BLaER1 treated with 17β-estradiol and CSF1 and Interleukin-3, amounts not matched to agents 10 nM and 100 nM (cell line): ENCODE results near the gene DVL1.

Source experiments
- H3K27ac ChIP-seq, 11 experiments: shearing (Covaris generic); formaldehyde crosslinking; 2 replicates each; pipeline ENCODE4 v1.8.1; 2022
- H3K27me3 ChIP-seq, 11 experiments: shearing (Covaris generic); formaldehyde crosslinking; 2 replicates each; pipeline ENCODE4 v1.8.1; 2022
- H3K36me3 ChIP-seq, 11 experiments: shearing (Covaris generic); formaldehyde crosslinking; 2 replicates each; pipeline ENCODE4 v1.8.1; 2022
- H3K4me1 ChIP-seq, 10 experiments: shearing (Covaris generic); formaldehyde crosslinking; 2 replicates each; pipeline ENCODE4 v1.8.1; 2022
- H3K4me2 ChIP-seq, 11 experiments: shearing (Covaris generic); formaldehyde crosslinking; 2 replicates each; pipeline ENCODE4 v1.8.1; 2022
- H3K4me3 ChIP-seq, 10 experiments: shearing (Covaris generic); formaldehyde crosslinking; 2 replicates each; pipeline ENCODE4 v1.8.1; 2022
- H3K9ac ChIP-seq, 11 experiments: shearing (Covaris generic); formaldehyde crosslinking; 2 replicates each; pipeline ENCODE4 v1.8.1; 2022
- H3K9me3 ChIP-seq, 11 experiments: shearing (Covaris generic); formaldehyde crosslinking; replicated peaks in 1 of 11; 2 replicates each; pipeline ENCODE4 v1.8.1; 2022
- H4K20me1 ChIP-seq, 11 experiments: shearing (Covaris generic); formaldehyde crosslinking; 2 replicates each; pipeline ENCODE4 v1.8.1; 2022
- Cebpa-rat ChIP-seq, 11 experiments: shearing (Covaris generic); IDR thresholded peaks; 2 replicates each; pipeline ENCODE4 v1.8.1; 2022

Gene DVL1

GRCh38 chr1:1303736-1304135 is 45.5 kb downstream of the DVL1 start:
- peaks cover 48 to 63% (median 56%) of the 10 kb centered on the region in 10 experiments for H3K4me1 ChIP-seq
- peak overlapping the region; percentile 96 to 100 (median 99) for H3K4me2 ChIP-seq
- peaks cover 25 to 88% (median 84%) of the 10 kb centered on the region in 11 experiments; a peak in 21 of 22 replicates for H4K20me1 ChIP-seq
- peak overlapping the region in 1 of 11 experiments; percentile 89; a peak in 1 of 22 replicates for H3K27ac ChIP-seq
- TF ChIP-seq Cebpa-rat (IDR thresholded peaks at IDR 0.05) = no peak
- H3K9me3 ChIP-seq = no peaks in the 10 kb centered on the region
- no peaks in the 10 kb centered on the region for H3K27me3 ChIP-seq
- H3K4me3 ChIP-seq = no peak overlapping the region
- no peaks in the 10 kb centered on the region; a peak in 1 of 22 replicates for H3K36me3 ChIP-seq
- peak overlapping the region in 4 of 11 experiments; percentile 37 to 97 (median 70); a peak in 6 of 22 replicates for H3K9ac ChIP-seq

DNA sequence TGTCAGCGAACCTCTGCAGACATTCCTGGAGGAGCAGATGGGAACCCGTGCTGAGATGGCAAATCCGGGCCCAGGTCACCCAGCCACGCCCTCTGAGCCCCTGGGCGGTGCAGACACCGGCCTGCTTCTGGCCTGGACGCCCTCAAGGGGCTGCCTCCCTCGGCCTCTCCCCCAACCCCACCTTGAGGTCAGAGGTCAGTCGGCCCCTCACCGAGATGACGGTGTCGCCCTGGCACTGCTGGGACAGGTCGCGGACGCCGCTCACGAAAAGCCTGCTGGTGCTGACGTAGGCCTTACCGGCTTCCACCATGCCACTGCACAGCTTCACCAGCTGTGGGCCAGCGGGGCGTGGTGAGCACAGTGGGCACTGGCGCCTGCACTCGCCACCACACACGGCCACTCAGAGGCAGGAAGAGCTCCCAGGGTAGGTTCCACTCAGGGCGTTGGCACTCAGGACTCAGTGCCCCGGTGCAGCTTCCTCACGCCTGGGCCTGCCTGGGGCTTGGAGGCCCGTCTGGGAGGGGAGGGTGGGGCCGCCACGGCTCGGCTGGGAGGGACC is 46.2 kb downstream of the DVL1 start:
- Histone ChIP-seq H3K27me3 (no peaks in the 10 kb centered on the region), H3K4me3 (no peak overlapping the region), H3K36me3 (peaks cover 0 to 1% (median 0%) of the 10 kb centered on the region in 11 experiments; a peak in 2 of 22 replicates), H3K9me3 (no peaks in the 10 kb centered on the region), H3K4me1 (peaks cover 51 to 66% (median 59%) of the 10 kb centered on the region in 10 experiments), H3K9ac (0 out of 22 replicates have a peak overlapping the region, but pooled peaks of 1 of the 11 experiments have one; percentile 46), H3K27ac (no peak overlapping the region), H4K20me1 (peaks cover 25 to 93% (median 86%) of the 10 kb centered on the region in 11 experiments; a peak in 21 of 22 replicates), H3K4me2 (peak overlapping the region in 6 of 11 experiments; percentile 14 to 100 (median 99); a peak in 7 of 22 replicates)
- TF ChIP-seq Cebpa-rat (IDR thresholded peaks at IDR 0.05) = no peak

DNA sequence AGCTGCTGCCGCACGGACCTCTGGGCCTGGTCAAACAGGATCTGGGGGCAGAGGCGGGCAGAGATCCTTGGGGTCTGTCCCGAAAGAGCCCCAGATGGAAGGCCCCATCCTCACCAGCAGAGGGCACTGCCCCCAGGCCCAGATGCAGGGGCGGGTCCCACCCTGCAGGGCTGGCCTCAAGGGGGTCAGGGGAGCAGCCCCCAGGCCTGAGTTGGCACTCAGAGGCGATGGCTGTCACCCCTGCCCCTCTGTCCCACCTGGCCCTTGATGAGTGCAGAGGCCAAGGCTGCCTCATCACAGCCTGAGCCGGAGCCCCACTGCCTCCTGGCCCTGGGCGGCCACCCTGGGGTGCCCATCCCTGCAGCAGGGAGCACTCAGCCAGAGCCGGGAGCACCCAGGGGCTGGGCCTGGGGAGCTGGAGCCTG is 47.2 kb downstream of the DVL1 start:
- H4K20me1 ChIP-seq = peaks cover 25 to 94% (median 84%) of the 10 kb centered on the region in 11 experiments; a peak in 21 of 22 replicates
- H3K27ac ChIP-seq = no peak overlapping the region
- H3K27me3 ChIP-seq = no peaks in the 10 kb centered on the region

GRCh38 chr1:1300352-1300739 is 48.9 kb downstream of the DVL1 start:
- Histone ChIP-seq H3K36me3 (peaks cover 0 to 22% (median 6%) of the 10 kb centered on the region in 11 experiments; a peak in 8 of 22 replicates), H3K9ac (no peak overlapping the region)

More for the DNA sequence above, 47.2 kb downstream of the DVL1 start:
- TF ChIP-seq Cebpa-rat (IDR thresholded peaks at IDR 0.05) = no peak
- Histone ChIP-seq H3K4me1 (peaks cover 48 to 64% (median 56%) of the 10 kb centered on the region in 10 experiments), H3K4me2 (no peak overlapping the region), H3K9ac (no peak overlapping the region), H3K4me3 (no peak overlapping the region), H3K9me3 (no peaks in the 10 kb centered on the region), H3K36me3 (peaks cover 0 to 6% (median 4%) of the 10 kb centered on the region in 11 experiments; a peak in 5 of 22 replicates)

DNA sequence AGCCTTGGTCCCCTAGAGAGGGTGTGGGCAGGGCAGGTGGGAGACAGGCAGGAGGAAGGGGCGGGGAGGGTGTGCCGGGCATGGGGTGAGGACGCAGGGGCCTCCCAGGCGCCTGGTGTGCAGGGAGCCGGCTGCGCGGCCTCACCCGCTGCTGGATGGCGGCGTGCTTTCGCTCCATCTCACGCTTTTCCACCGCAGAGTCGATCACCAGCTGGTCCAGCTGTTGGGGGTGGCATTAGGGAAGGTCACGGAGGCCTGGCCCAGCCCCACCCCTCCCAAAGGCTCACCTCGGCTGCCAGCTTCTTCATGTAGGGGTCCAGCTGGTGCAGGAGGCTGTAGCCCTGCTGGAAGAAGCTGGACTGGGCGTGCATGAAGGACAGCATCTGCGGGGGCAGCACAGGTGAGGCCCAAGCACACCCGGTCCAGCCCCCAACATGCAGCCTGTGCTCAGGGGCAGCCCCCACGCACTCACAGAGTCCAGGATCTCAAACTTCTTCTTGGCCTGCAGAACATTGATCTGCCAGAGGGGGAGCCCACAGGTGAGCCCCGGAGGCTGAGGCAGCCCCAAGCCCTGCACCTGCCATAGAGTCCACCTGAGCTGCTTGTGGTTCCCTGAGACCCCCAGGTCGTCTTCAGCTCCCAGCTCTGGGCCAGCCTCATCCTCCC is 49.4 kb downstream of the DVL1 start:
- H3K27ac ChIP-seq = no peak overlapping the region
- peaks cover 25 to 93% (median 62%) of the 10 kb centered on the region in 11 experiments; a peak in 21 of 22 replicates for H4K20me1 ChIP-seq
- peak overlapping the region in 9 of 11 experiments; percentile 46 to 76 (median 68); a peak in 12 of 22 replicates for H3K4me2 ChIP-seq
- H3K9ac ChIP-seq = no peak overlapping the region
- H3K27me3 ChIP-seq = no peaks in the 10 kb centered on the region
- H3K4me3 ChIP-seq = no peak overlapping the region
- H3K9me3 ChIP-seq = no peaks in the 10 kb centered on the region
- H3K4me1 ChIP-seq = peaks cover 26 to 42% (median 34%) of the 10 kb centered on the region in 10 experiments
- TF ChIP-seq Cebpa-rat (IDR thresholded peaks at IDR 0.05) = no peak
- peaks cover 0 to 27% (median 8%) of the 10 kb centered on the region in 11 experiments; a peak in 8 of 22 replicates for H3K36me3 ChIP-seq

More at GRCh38 chr1:1300352-1300739, 48.9 kb downstream of the DVL1 start:
- no peak for TF ChIP-seq Cebpa-rat (IDR thresholded peaks at IDR 0.05)
- Histone ChIP-seq H4K20me1 (peaks cover 25 to 93% (median 67%) of the 10 kb centered on the region in 11 experiments; a peak in 21 of 22 replicates), H3K27me3 (no peaks in the 10 kb centered on the region), H3K4me3 (no peak overlapping the region), H3K27ac (no peak overlapping the region), H3K4me2 (no peak overlapping the region), H3K4me1 (peaks cover 31 to 48% (median 39%) of the 10 kb centered on the region in 10 experiments), H3K9me3 (no peaks in the 10 kb centered on the region)

DNA sequence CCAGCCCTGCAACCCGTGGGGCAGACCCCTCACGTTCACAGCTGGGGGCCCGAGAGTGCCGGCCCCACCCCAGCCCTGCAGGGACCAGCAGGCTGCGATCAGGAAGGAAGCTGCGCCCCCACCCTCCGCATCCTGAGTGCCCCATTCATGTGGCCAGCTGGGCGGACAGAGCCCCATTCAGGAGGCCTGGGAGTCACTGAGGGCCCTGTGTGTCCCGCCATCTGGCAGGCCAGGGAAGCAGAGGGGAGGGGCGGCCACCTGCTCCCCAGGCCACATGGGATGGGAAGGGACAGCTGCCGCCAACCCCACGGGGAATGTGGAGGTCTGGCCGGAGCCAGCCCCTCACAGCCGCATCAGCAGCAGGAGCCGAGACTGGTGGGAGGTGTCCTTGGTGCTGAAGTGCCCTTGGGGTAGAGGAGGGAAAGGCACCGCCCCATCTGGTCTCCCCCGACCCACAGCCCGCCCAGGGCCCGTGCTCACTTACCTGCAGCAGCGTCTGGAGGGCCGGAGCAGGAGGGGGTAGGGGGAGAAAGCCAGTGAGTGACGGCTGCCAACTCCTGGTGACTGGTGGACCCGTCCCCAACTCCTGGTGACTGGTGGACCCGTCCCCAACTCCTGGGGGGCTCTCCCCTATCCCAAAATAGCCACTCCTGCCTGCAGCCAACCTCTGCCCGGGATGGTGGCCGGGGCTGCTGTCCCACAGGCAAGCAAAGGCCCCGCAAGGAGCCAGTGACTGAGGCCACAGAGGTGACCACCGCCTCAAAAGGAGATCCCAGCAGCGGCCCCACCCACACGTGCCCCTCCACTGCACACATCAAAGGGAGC is 50.1 kb downstream of the DVL1 start:
- H3K4me3 ChIP-seq = no peak overlapping the region
- peaks cover 18 to 35% (median 26%) of the 10 kb centered on the region in 10 experiments for H3K4me1 ChIP-seq
- no peaks in the 10 kb centered on the region for H3K27me3 ChIP-seq
- TF ChIP-seq Cebpa-rat (IDR thresholded peaks at IDR 0.05) = no peak
- peaks cover 25 to 93% (median 54%) of the 10 kb centered on the region in 11 experiments; a peak in 21 of 22 replicates for H4K20me1 ChIP-seq
- no peak overlapping the region for H3K27ac ChIP-seq
- peak overlapping the region; percentile 21 to 76 (median 68); a peak in 18 of 22 replicates for H3K4me2 ChIP-seq
- H3K9me3 ChIP-seq = no peaks in the 10 kb centered on the region
- peaks cover 0 to 35% (median 10%) of the 10 kb centered on the region in 11 experiments; a peak in 10 of 22 replicates for H3K36me3 ChIP-seq
- no peak overlapping the region for H3K9ac ChIP-seq

- Histone ChIP-seq H3K9ac (no peak overlapping the region), H3K27me3 (no peaks in the 10 kb centered on the region), H4K20me1 (peaks cover 25 to 89% (median 45%) of the 10 kb centered on the region in 11 experiments; a peak in 21 of 22 replicates), H3K4me1 (peaks cover 7 to 23% (median 17%) of the 10 kb centered on the region in 10 experiments; a peak in 19 of 20 replicates), H3K27ac (no peak overlapping the region), H3K9me3 (no peaks in the 10 kb centered on the region), H3K4me3 (no peak overlapping the region), H3K4me2 (no peak overlapping the region), H3K36me3 (peaks cover 0 to 42% (median 15%) of the 10 kb centered on the region in 11 experiments; a peak in 10 of 22 replicates)
- TF ChIP-seq Cebpa-rat (IDR thresholded peaks at IDR 0.05) = no peak
Measured at GRCh38 chr1:1297802-1298424, 51.3 kb downstream of the DVL1 start.
